RPMI8226 (cell line): ENCODE measurements around the gene DENND5B.
A peak's percentile ranks its signal among the peaks of the same experiment; 100 is the strongest.
"Not testable (repeated sequence)": the region's sequence is repeated elsewhere in the genome, so short reads cannot be mapped to it uniquely, and the experiment has no call there.

Experiments
- DNase-seq: peaks from one replicate; pipeline ENCODE4 v3.0.0-alpha.2; 2015

The DENND5B gene

DNA sequence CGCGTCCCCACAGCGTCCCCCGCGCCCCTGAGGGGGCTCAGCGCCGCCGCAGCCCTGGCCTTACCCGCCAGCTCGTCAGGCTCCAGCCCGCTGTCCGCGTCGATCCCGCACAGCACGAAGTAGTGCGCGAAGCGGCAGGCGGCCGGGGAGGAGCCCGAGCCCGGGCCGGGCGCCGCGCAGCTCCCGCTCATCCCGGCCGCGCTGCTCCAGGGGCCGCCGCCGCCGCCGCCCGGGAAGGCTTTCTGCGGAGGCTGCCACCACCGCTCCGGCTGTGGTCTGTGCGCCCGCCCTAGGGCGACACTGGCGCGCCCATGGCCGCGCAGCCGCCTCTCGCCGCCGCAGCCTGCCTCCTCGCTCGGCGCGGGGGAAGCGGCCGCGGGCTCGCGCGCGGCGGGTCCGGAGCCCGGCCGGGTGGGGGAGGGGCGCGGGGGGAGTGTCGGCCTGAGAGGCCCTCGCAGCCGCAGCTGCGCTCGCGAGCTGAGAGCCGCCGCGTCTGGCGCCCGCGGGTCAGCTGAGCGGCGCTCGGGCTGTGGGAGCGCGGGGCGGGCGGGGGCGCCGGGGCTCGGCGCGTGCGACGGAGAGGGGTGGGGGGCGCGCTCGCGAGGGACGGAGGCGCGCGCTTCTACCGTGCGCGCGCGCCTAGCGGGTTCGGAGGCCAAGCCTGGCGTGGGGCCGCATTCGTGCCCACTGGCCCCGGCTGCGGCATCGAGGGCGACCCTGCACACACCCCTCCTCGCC is at the start of gene DENND5B:
Gene DENND5B, minus strand, starts transcription at position 495 of the 738 bp plus-strand sequence. Its CDS starts 304 bp downstream, at position 191.
- peak; percentile 62 for DNase-seq

DNA sequence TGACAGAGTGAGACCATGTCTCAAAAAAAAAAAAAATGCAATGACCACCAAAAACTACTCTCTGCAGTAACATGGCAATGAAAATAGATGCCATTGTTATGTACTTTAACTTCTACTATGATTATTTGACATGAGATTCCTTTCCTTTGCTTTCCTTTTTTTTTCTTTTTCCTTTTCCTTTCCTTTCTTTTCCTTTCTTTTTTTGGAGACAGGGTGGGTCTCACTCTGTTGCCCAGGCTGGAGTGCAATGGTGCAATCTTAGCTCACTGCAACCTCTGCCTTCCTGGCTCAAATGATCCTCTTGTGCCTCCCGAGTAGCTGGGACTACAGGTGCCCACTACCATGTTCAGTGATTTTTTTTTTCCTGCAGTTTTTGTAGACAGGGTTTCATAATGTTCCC is 43.7 kb upstream of the DENND5B start:
- no peak for DNase-seq

DNA sequence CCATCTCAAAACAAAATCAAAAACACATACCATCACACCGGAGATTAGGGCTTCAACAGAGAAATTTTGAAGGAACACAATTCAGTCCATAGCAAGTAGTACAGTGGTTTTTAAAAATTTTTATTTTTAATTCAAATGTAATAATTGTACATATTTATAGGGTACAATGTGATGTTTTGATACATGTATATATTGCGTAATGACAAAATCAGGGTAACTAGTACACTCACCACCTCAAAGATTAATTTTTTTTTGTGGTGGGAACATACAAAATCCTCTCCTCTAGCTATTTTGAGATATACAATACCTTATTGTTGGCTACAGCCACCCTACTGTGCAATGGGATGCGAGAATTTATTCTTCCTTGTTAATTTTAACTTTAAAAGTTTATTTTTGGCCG is 42.5 kb upstream of the DENND5B start:
- DNase-seq = no peak

DNA sequence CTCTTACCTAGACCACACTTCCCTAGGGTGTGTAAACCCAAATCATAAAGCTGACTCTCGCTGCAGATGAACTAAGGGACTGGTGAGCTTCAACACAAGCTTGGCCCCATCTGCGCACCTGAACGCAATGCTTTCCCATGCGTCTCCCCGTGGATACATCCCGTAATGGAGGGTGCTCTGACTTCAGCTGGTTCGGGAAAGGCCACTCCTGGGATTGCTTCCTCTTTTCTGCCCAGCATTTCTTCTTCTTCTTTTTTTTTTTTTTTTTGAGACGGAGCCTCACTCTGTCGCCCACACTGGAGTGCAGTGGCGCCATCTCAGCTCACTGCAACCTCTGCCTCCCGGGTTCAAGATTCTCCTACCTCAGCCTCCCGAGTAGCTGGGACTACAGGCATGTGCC is 40.9 kb upstream of the DENND5B start:
- DNase-seq = no peak

DNA sequence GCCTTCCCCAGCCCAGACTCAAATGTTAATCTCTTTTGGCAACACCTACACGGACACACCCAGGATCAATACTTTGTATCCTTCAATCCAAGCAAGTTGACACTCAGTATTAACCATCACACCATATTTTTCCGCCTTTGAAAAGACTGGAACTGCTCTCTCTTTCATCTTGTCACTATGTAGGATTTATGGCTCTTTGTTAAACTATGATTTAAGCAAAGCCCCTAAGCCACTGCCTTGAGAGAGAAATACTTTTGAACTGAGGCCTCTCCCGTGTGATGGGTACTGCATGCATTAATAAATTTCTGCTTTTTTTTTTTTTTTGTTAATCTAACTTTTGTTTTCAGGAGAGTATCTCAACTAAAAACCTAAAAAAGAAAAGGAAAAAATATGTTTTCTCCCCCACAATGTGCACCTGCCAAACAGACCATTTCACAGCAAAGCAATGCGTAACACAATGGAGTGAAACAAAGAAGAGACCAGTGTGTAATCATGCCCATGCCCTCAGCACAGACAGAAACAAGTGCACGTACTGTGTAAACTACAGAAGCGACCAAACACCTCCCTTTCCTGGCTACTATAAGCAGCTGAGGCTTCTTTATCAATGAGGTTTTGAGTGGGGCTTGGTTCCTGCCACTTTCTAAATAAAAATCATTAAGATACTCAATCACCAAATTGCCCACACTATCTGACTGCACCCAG is 40.2 kb upstream of the DENND5B start:
- DNase-seq = no peak

DNA sequence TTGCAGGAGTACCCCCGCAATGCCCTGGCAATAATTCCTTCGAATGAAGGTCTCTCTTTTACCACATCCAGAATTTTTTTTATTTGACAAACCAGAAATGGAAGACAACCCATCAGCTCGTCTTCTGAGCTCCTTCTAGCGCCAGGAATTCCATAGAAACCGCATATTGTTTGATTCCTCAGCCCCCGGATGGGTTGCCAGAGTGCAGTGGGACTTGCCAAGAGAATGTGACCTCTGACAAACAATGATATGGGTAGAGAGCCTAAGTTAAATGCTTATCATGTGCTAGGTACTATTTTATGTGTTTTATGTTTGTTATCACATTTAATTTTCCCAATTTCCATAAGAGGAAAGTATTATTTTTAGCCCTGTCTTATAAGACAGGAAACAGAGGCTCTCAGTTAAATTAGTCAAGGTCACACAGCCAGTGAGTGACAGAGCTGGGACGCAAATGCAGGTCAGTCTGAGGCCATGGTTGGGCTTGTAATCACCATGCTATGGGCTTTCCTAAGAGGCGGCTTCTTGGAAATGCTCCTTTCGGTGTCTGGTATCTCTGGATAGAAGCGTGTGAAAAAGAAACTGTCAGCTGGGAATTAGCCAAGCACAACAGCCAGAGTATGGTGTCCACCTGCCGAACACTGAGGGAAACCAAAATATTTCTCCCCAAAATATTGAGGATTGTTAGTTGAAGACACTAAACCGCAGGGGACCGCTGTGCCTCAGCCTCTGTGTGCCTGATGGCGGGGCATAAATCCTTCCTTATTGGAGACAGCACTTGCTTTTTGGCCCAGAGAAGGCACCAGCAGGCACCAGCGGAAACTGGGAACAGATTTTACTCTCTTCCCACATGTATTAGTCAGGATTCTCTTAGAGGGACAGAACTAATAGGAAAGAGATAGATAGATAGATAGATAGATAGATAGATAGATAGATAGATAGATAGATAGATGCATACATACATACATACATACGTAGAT is 39.1 kb upstream of the DENND5B start:
- no peak for DNase-seq

DNA sequence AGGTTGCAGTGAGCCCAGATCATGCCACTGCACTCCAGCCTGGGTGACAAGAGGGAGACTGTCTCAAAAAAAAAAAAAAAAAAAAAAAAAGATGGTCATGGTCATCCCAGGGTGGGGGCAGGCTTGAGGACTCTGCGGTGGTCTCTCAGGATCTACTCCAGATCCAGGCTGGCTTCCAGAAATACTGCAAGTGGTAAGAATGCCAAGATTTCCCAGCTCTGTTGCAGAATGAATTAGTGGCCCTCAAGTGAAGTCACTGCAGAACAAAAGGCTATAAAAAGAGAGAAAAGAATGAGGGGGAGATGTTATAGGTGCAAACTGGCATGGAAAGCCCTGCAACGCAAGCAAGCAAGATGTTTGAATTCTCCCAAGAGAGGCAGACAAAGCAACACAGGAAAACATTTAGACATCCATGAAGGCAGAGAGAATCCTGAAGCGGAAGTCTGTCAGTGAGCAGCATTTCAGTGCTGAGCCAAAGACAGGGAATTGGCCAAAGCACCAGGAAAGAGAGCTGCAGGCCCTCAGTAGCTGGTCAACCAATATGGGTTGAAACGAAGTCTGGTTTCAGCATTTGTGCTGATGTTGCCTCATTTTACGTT is 36.6 kb upstream of the DENND5B start:
- DNase-seq = no peak

DNA sequence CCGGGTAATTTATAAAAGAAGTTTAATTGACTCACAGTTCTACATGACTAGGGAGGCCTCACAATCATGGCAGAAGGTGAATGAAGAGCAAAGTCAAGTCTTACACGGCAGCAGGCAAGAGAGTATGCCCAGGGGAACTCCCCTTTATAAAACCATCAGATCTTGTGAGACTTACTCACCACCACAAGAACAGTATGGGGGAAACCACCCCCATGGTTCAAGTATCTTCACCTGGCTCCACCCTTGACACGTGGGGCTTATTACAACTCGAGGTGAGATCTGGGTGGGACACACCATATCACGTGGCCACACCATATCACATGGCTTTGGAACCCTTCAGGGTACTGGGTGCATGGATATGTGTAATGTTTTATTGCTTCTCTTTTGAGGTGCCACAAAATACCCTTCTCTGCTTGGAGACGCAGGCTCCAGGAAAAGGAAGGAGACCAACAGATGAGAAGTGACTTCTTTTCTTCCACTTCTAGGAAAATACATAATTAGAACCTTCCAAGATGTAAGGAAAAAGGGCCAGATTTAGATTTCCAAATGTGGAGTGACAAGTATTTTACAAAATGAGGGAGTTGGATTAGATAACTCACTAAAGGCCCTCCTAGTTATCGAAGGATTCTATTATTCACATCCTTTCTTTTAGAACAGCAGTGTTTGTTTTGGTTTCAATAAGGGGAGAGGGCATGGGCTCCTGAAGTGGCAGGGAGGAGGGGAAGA is 35.5 kb upstream of the DENND5B start:
- no peak for DNase-seq

DNA sequence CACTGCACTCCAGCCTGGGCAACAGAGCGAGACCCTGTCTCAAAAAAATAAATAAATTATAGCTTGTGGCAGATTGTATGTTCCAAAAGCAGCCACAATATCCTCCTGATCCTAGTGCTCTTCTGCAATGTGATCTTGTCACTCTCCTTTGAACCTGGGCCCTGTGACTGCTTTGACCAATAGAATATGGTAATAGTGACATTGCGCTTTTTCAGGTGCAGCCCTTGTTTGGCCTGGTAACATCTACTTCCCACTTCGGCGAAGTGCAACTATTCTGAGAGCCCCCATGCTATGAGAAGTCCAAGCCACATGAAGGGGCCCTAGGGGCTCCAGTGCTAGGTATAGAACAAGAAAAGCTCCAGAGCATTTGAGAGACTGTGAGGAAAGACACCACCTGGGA is 31.1 kb upstream of the DENND5B start:
- DNase-seq = no peak

DNA sequence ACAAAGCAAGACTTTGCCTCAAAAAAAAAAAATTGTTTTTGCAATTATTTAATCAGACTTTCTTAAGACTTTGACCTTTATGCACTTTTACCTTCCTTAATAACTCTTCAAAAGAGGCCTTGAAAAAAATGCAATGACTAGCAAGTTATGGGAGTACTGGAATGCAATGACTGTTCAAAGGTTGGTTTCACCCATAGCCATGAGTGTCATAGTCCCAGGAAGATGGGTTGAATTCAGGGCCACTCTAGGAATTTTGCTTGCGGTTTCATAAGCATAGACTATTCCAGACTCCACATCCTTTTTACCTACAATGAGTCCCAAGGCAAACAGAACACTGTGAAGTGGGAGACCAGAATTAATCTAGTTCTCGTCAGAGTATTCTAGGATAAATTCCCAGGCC is 29.4 kb upstream of the DENND5B start:
- no peak for DNase-seq

DNA sequence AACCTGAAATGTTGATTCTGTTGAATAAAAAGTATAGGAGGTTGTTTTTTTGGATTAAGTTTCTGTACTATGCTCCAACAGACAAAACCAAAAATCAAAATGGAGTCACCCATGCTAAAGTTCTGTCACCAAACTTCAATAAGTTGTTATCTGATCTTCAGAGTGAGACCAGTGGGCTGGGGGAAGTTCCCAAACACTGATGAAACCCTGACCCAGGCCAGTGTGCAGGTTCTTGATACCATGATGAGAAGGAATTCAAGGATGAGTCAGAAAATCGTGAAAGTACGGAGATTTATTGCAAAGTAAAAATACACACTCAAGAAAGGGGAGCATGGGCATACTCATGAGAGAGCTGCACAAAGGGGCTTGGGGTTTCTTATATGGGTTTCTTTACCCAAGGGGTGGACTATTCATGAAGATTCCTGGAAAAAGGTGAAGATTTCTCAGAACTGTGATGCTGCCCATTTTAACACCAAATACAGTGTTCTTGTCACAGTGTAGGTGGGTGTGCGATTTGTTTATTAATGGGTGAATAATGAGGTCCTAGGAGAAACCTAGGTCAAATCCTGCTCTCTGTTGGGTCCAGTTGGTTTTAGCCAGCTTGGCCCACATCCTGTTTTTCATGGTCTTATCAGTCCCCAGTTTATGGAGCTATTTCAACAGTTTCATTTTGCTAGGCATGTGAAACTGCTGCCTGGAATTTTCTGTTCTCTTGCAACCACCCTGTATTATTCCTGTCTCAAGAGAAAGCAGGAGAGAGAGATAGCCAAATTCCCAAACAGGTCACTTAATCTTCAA is 27.5 kb upstream of the DENND5B start:
- no peak for DNase-seq

DNA sequence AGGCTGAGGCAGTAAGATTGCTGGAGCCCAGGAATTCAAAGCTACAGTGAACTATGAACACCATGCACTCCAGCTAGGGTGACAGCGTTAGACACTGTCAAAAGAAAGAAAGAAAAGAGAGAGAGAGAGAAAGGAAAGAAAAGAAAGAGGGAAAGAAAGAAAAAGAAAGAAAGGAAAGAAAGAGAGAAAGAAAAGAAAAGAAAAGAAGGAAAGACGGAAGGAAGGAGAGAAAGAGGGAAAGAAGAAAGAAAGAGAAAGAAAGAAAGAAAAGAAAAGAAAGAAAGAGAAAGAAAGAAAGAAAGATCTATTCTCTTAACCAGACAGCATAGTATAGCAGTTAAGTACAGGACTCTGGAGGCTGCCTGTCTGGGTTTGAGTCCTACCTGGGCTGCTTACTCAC is 21.9 kb upstream of the DENND5B start:
- no peak for DNase-seq

DNA sequence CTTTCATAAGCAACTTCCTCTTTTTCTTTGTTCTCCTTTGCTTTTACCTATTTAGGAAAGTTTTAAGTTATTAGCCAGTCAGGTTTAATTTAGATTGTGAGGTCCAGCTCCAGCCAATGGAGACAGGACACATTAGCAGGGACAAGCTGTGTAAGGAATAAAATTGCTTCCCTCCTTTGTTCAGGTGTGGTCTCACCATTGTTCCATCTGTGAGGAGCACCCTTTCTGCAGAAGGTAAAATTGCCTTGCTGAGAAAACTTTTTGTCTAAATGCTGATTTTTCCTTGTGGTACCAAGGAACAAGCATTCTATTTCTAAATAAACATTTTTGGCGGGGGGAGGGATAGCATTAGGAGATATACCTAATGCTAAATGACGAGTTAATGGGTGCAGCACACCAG is 17.4 kb upstream of the DENND5B start:
- DNase-seq = not testable (repeated sequence)

DNA sequence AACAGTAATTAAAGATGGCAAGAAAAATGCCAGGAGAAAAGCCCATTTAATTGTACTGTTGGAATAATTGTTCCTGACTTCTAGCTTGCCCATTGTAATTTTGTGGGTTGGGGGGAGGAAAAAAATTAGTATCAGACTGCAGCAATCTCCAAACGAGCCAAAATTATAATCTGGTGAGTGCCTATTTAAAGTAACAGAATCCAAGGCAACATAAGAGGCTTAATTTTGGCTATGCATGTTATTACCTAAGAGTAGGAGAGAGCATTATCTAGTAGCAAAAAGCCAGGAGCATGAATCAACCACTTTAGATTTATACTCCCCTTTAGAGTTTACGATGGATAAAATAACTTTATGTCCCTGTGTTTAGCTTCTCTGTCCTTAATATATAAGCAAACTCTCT is 14.6 kb upstream of the DENND5B start:
- DNase-seq = no peak

DNA sequence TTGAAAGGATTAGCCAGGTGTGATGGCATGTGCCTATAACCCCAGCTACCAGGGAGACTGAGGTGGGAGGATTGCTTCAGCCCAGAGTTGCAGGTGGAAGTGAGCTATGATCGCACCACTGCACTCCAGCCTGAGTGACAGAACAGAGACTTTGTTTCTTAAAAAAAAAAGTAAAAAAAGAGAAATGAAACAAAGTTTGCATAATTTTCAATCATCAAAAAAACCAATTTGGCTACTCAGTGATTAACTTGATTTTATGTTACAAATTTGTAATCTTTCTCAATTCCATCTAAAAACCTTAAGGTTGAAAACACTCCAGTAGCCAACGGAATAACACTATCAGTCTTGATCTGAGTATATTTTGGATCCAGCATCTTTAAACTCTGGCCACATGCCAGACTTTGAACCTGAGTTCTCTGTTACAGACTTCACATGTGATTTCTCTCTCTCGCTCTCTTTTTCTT is 12.6 kb upstream of the DENND5B start:
- peak; percentile 39 for DNase-seq

DNA sequence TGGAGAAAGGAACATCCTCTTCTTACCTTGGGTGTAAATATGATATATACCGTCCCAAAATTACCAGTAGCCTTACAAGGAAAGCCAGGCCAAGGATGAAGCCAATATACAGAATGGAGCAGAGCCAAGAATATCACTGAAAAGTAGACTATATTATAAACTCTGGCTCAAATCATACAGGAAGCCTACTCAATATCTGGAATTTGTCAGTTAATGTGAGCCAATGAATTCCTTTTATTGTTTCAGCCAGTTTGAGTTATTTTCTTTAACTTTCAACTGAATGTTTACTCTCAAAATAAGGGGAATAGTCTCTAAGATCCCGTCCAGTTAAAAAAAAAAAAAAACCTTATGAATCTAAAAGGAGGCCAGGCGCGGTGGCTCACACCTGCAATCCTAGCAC is 9.8 kb upstream of the DENND5B start:
- no peak for DNase-seq

DNA sequence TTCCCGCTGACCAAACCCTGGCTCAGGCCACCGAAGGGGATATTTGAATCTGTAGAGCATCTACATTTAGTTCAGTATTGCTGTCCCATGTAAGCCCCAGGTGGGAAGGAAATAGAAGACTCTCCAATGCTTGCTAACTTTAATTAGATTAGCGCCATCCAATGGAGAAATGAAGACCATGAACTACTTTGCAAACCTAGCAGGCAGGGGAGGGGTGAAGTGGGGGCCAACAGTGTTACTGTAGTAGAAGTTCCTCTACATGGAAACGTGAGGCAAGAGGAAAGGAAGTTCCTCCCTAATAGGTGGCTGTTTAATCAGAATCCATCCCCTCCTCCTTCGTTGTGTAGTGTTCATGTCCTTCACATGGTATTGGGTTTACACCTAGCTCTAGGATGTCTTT is 9.3 kb upstream of the DENND5B start:
- DNase-seq = no peak

DNA sequence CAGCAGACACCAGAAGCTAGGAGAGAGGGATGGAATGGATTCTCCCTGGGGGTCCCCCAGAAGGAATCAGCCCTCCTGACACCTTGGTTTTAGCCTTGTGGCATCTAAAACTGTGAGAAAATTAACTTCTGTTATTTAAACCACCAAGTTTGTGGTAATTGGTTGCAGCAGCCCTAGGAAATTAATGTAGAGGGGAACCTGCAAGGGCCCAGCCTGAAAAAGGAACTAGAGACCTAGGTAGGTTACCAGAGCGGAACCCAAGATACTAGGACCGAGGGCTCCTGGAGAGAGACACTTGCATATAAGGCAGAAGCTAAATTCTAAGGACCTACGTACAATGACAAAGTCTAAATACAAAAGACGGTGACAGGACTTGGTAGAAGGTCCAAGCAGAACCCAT is 8.1 kb upstream of the DENND5B start:
- DNase-seq = no peak

DNA sequence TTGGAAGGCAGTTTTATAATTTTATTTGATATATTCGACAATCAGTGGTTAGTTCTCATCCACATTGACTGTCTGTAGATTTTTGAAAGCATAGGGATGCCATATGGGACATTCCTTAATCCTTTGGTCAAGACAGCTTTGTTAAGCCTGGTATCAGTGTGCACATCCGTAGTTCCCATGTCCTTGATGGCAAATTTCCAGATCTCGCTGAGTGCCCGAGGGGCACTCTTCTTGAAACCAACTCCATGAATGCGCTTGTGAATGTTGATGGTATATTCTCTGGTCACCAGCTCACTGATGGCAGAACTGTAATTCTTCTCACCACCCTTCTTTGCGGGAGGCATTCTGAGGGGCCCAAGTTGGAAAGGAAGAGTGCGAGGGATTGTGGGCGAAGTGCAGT is 6.1 kb upstream of the DENND5B start:
- no peak for DNase-seq

DNA sequence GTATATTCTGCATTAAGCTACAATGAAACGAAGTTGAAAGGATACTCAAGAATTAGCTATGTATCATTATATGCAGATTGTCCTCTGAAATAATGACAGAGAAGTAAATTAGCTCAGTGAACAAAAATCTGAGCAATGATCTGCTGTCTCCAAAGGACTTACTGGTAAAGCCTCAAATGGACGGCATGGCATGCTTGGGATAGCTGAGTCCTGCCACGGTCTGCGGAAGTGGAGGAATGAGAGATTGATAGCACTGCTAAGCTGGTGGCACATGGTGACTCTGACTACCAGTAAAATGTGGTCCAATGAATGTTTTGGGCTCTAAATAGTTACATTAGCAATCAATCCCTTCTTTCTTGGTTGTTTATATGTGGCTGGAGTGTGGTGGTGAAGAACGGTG is 3.7 kb upstream of the DENND5B start:
- DNase-seq = no peak

DNA sequence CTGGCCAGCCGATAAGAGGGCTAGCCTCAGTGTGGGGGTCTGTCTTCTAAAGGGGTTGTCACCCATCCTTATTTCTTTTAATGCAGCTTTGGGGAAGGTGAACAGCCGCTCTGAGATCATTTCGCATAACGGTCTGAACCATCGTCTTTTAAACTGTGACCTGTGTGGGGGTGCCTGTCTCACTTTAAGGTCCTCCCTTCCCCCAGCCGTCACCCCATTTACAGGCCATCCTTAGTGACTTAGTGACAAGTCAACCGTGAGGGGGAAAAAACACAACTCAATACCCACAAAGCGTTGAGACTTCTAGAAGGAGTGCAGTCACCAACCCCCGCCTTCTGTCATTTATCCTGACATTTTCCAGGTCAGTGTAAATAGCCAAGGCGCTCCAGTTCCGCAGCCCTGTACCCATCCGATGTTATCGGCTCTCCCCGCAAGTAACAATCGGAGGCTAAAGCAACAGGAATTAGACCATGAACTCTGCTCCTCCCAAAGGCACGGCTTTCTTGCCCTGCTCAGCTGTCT is 505 bp upstream of the DENND5B start:
- no peak for DNase-seq
